ENCODE results near the gene FAM120B. TPM values are rescaled to one million over a fixed set of nuclear protein-coding genes. Genes with fewer than 3 reads are reported as not detected.

The FAM120B gene
- total RNA-seq, 1 experiment from 2014 or later = 16.7 TPM

DNA sequence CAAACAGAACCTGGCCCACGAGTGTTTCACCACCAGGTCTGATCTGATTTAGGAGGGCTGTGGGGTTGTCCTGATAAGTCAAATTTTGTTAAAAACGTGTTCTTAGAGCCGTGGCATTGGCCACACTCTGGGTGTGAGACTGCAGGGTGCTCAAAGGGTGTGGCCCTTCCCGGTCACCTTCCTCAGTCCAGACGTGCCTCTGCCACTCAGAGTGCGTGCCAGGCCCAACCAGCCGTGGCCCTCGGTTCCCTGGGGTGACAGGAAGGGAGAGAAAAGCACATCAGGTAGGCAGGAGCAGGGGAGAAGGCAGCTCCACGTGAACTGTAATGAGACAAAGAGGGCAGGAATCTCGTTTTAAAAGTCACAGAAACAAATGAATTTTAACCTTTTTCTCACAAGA is 115.4 kb downstream of the FAM120B start:
- Histone ChIP-seq H3K56ac (ENCODE audit: insufficient read length, low read depth, low read length) (no peak overlapping the region), H4K20me1 (ENCODE audit: control insufficient read depth, insufficient read depth, insufficient read length) (no peaks in the 10 kb centered on the region), H3K4ac (ENCODE audit: low read depth, low read length) (no peak overlapping the region), H3K79me1 (ENCODE audit: insufficient read depth, low read depth, low read length, poor library complexity, severe bottlenecking) (no peaks in the 10 kb centered on the region), H3K27me3 (ENCODE audit: insufficient read depth, low read length) (peaks cover 2% of the 10 kb centered on the region; the same call in 1 of the 2 replicates), H2BK20ac (ENCODE audit: low read depth, low read length, poor library complexity, severe bottlenecking) (no peak overlapping the region), H2BK15ac (ENCODE audit: low read depth, low read length) (no peak overlapping the region), H3K79me2 (ENCODE audit: insufficient read depth, low read length) (no peaks in the 10 kb centered on the region), H3K18ac (ENCODE audit: insufficient read length, low read depth, low read length) (no peak overlapping the region), H3K23ac (ENCODE audit: insufficient read length, low read depth, low read length) (no peak overlapping the region), H4K91ac (ENCODE audit: insufficient read length, low read depth, low read length) (no peak overlapping the region), H4K5ac (ENCODE audit: insufficient read length, low read depth, low read length) (no peak overlapping the region), H3K9ac (ENCODE audit: extremely low read depth, insufficient read length, low read length) (no peak overlapping the region), H2AK5ac (ENCODE audit: insufficient read length, low read length) (no peak overlapping the region), H3K23me2 (ENCODE audit: insufficient read length, low read depth, low read length, poor library complexity, severe bottlenecking) (no peaks in the 10 kb centered on the region), H2BK12ac (ENCODE audit: insufficient read length, low read depth, low read length) (no peak overlapping the region), H3K27ac (ENCODE audit: insufficient read length, low read depth, low read length) (no peak overlapping the region), H3K4me2 (ENCODE audit: insufficient read depth, insufficient read length, low read length) (no peak overlapping the region), H3K9me3 (ENCODE audit: control insufficient read depth, low read depth, low read length) (no peaks in the 10 kb centered on the region), H3K4me1 (ENCODE audit: insufficient read depth, low read length) (no peaks in the 10 kb centered on the region), H3T11ph (ENCODE audit: low read length) (no peak overlapping the region), H3K14ac (ENCODE audit: insufficient read depth, low read length) (no peak overlapping the region), H2BK120ac (ENCODE audit: low read depth, low read length, poor library complexity, severe bottlenecking) (no peak overlapping the region), H2BK5ac (ENCODE audit: insufficient read length, low read length) (no peak overlapping the region), H4K8ac (replicated peaks; ENCODE audit: insufficient read length, low read depth, low read length) (no peak overlapping the region), H2AFZ (ENCODE audit: low read length) (no peak overlapping the region)
- no peak overlapping the region for H3K4me3 Mint-ChIP-seq
- no peaks in the 10 kb centered on the region for H3K9me3 Mint-ChIP-seq
- peaks cover 6 to 11% of the 10 kb centered on the region in 2 experiments for H3K4me1 Mint-ChIP-seq
- no peak for TF ChIP-seq CTCF (conservative IDR thresholded peaks at IDR 0.05)
- no CpG with 5 or more reads among the region's 10 CpGs for WGBS (ENCODE audit: extremely low coverage, insufficient read length, low lambda C conversion rate)
- DNase-seq = no peak
- peaks cover 5% of the 10 kb centered on the region for H3K27me3 Mint-ChIP-seq (ENCODE audit: low read depth)
- no peaks in the 10 kb centered on the region for H3K36me3 Mint-ChIP-seq (ENCODE audit: insufficient read depth in 1 of 3, low read depth in 3 of 3)
- no peak overlapping the region for H3K27ac Mint-ChIP-seq

Measured in H9 (cell line).